Kidney (tissue), 14 donors: ENCODE results near the gene TANGO2. TPM values are rescaled to one million over a fixed set of nuclear protein-coding genes. Genes with fewer than 3 reads are reported as not detected.

Source experiments
- DNase-seq, 5 donors: peaks; one replicate each; pipeline ENCODE4 v3.0.0-alpha.2; 2013 to 2020
- FAIRE-seq: peaks from 2 replicates; lab custom pipeline; 2012; peaks lifted over from hg19 to GRCh38; lab: Jason Lieb, UNC
- H3K27ac ChIP-seq, 2 donors: one replicate each; pipeline ENCODE4 v1.7.0; 2013; ENCODE audit warnings: low read depth in 2 of 2, low read length in 2 of 2, inconsistent platforms in 1 of 2
- H3K27me3 ChIP-seq: one replicate; pipeline ENCODE4 v1.7.1; 2013; ENCODE audit warnings: low read length, inconsistent platforms; ENCODE audit not compliant: control insufficient read depth, insufficient read depth
- H3K36me3 ChIP-seq, 3 donors: one replicate each; pipeline versions ENCODE4 v1.7.0 to v1.7.1; 2013; ENCODE audit warnings: low read length in 3 of 3, control low read depth in 1 of 3, inconsistent platforms in 1 of 3; ENCODE audit not compliant: insufficient read depth in 3 of 3, control insufficient read depth in 2 of 3
- H3K4me1 ChIP-seq, 3 donors: one replicate each; pipeline versions ENCODE4 v1.7.0 to v1.7.1; 2013; ENCODE audit warnings: low read length in 3 of 3, inconsistent platforms in 1 of 3, low read depth in 1 of 3; ENCODE audit not compliant: control insufficient read depth in 2 of 3, insufficient read depth in 2 of 3
- H3K4me3 ChIP-seq, 3 donors: one replicate each; pipeline versions ENCODE4 v1.7.0 to v1.8.1; 2013; ENCODE audit warnings: low read length in 3 of 3, control low read depth in 1 of 3, inconsistent platforms in 1 of 3
- H3K9ac ChIP-seq, 3 donors: one replicate each; pipeline versions ENCODE4 v1.7.0 to v1.7.1; 2013; ENCODE audit warnings: low read length in 3 of 3, control low read depth in 1 of 3, inconsistent platforms in 1 of 3
- H3K9me3 ChIP-seq, 3 donors: one replicate each; pipeline versions ENCODE4 v1.7.0 to v1.7.1; 2013; ENCODE audit warnings: low read length in 3 of 3, control low read depth in 1 of 3, inconsistent platforms in 1 of 3; ENCODE audit not compliant: control insufficient read depth in 2 of 3, insufficient read depth in 1 of 3
- intact Hi-C: fragments of 100-400 bp; cut with DNase I; formaldehyde crosslinking; loops from one replicate; pipeline ENCODE4 v1.11.1; 2022
- polyA plus RNA-seq: library from polyadenylated mRNA; stranded (reverse); fragments of 350-450 nt; fragmentation: Illumina TruSeq; extraction: RNeasy Lipid Tissue Mini Kit (QIAGEN cat#74804); gene quantifications from one replicate; pipeline ENCODE4 v1.2.3, GENCODE V29; 2014; ENCODE audit warnings: low read depth, low replicate concordance; ENCODE audit not compliant: insufficient read depth
- total RNA-seq: library from RNA; stranded (reverse); fragmentation: NEBNext Ultra II Directional; extraction: Animal tissue kit (Norgen Biotek cat#: 25700); gene quantifications from one replicate; pipeline ENCODE4 v1.2.1, GENCODE V29; 2021
- TF ChIP-seq, protein P1 (sequence below): IDR thresholded peaks from 3 replicates; pipeline ENCODE4 v1.5.1; 2012; ENCODE audit warnings: mild to moderate bottlenecking, moderate library complexity, borderline replicate concordance; ENCODE audit not compliant: insufficient read depth; ENCODE audit errors: extremely low read depth
- donor health status: control.
- donor health status: control.
- donor health status: control.
- donor health status: control.
- donor health status: control.
- donor health status: DM: yes; HTN: yes; CAD: no.
- donor health status: Normal renal cell carcinoma (clear cell type).

Gene TANGO2
- total and polyA plus RNA-seq, 2 donors from 2014 or later, result 27.7 to 37.3 TPM

DNA sequence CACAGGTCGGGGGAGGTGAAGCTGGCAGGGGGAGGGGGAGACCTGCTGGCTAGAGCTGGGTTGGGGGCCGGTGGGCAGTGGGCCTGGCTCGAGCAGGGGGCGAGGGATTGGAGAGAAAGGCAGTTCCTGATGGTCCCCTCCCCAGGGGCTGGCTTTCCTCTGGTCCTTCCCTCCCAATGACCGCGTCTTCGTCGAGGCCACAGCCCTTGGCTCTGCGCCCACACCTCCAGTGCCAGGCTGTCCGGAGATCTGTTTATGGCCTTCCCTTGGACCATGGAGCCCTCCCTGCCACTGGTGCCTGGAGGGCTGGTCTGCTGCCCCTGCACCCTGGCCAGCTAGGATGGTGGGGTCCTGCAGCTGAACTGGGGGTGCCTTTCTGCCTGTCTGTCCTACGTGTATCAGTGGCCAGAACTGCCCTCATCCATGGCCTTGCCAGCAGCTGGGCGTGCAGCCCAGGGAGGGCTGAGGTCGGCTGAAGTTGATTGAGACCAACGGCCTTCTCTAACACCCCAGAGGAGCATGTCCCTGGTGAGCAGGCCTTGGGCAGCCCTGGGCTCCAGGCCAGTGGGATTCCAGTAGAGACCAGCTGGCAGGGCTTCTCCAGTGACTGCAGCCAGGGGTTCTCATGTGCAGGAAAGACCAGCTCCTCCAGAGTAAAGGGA, 12.3 kb downstream of the TANGO2 start:
- Histone ChIP-seq H3K9ac (no peak overlapping the region), H3K27me3 (no peaks in the 10 kb centered on the region), H3K27ac (peak overlapping the region in 1 of 2 donors; percentile 27), H3K36me3 (peaks cover 0 to 5% (median 0%) of the 10 kb centered on the region in 3 donors), H3K9me3 (no peaks in the 10 kb centered on the region), H3K4me3 (no peak overlapping the region), H3K4me1 (peaks cover 0 to 18% (median 0%) of the 10 kb centered on the region in 3 donors)
- intact Hi-C loops, result no loop called here
- TF ChIP-seq, protein P1, sequence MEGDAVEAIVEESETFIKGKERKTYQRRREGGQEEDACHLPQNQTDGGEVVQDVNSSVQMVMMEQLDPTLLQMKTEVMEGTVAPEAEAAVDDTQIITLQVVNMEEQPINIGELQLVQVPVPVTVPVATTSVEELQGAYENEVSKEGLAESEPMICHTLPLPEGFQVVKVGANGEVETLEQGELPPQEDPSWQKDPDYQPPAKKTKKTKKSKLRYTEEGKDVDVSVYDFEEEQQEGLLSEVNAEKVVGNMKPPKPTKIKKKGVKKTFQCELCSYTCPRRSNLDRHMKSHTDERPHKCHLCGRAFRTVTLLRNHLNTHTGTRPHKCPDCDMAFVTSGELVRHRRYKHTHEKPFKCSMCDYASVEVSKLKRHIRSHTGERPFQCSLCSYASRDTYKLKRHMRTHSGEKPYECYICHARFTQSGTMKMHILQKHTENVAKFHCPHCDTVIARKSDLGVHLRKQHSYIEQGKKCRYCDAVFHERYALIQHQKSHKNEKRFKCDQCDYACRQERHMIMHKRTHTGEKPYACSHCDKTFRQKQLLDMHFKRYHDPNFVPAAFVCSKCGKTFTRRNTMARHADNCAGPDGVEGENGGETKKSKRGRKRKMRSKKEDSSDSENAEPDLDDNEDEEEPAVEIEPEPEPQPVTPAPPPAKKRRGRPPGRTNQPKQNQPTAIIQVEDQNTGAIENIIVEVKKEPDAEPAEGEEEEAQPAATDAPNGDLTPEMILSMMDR, result no peak
- peak in 1 of 5 donors; percentile 66 for DNase-seq
- no peak for FAIRE-seq

DNA sequence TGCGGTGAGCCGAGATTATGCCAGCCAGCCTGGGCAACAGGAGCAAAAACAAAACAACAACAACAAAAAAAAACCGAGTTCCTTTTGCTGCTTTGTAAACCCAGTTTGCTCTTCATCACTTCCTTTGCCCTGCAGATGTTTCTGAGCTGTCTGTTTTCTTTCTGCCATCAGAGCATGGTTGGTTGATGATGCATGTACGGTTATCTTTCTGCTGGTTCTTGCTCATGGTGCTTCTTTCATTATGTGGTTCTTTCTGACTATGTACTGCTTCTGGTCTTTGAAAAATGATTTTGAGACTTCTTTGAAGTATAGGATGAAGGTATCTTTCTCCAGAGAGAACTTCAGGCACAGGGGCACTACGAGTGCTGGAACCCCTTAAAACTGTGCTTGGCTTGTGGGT, 13.2 kb downstream of the TANGO2 start:
- no peak for DNase-seq
- Histone ChIP-seq H3K9ac (no peak overlapping the region), H3K9me3 (no peaks in the 10 kb centered on the region), H3K36me3 (peaks cover 0 to 5% (median 0%) of the 10 kb centered on the region in 3 donors), H3K27ac (no peak overlapping the region), H3K27me3 (no peaks in the 10 kb centered on the region), H3K4me3 (no peak overlapping the region), H3K4me1 (peaks cover 0 to 18% (median 0%) of the 10 kb centered on the region in 3 donors)
- FAIRE-seq, result no peak
- intact Hi-C loops, result no loop called here
- TF ChIP-seq, protein P1, result no peak

DNA sequence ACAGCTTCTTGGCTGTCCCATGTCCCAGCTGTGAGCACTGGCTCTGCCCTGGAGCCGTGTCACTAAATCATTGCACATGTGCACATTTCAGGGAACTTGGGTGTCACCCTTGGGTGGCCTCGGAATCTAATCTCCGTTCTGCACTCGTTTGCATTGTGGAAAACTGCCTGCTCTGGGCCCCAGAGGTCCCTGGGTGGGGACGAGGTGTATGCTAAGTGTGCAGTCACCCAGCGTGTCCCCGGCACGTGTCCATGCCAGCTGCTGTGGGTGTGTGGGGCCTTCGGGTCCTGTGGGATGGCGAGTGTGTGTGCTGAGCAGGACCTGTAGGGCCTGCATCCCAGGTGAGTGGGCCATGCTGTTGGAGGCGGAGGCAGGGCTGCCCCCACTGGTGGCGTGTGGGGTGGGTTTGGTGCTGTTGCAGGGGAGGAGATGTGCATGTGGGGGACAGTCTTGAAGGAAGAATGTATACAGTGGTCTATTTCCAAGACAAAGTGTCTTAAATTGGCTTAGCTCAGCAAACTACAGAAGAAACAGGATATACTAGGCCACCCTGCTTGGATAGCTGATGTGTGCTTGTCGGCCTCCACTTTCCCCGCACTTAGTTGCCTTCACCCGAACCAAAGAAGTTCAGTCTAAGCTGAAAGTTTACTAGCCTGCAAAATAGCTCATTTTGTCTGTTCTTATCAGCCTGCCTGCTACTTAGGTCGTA, 14.6 kb downstream of the TANGO2 start:
- H3K9ac ChIP-seq, result no peak overlapping the region

More for the DNA sequence above, 14.6 kb downstream of the TANGO2 start:
- Histone ChIP-seq H3K27ac (no peak overlapping the region), H3K9me3 (no peaks in the 10 kb centered on the region), H3K4me3 (no peak overlapping the region), H3K27me3 (no peaks in the 10 kb centered on the region), H3K36me3 (peaks cover 0 to 8% (median 0%) of the 10 kb centered on the region in 3 donors), H3K4me1 (peaks cover 0 to 14% (median 0%) of the 10 kb centered on the region in 3 donors)
- FAIRE-seq (no peak), DNase-seq (peak in 1 of 5 donors; percentile 19)
- TF ChIP-seq, protein P1, result no peak
- intact Hi-C loops, result no loop called here
